GM21786 (cell line): ENCODE measurements around the gene HOXA13.

Experiments
- ATAC-seq: cut with Tn5 transposase; IDR thresholded peaks from one replicate; pipeline ENCODE4 v1.9.1; 2021; ENCODE audit not compliant: unreplicated experiment

HOXA13 gene

GRCh38 chr7:27208998-27209397, 9.1 kb upstream of the HOXA13 start:
- no peak for ATAC-seq

DNA sequence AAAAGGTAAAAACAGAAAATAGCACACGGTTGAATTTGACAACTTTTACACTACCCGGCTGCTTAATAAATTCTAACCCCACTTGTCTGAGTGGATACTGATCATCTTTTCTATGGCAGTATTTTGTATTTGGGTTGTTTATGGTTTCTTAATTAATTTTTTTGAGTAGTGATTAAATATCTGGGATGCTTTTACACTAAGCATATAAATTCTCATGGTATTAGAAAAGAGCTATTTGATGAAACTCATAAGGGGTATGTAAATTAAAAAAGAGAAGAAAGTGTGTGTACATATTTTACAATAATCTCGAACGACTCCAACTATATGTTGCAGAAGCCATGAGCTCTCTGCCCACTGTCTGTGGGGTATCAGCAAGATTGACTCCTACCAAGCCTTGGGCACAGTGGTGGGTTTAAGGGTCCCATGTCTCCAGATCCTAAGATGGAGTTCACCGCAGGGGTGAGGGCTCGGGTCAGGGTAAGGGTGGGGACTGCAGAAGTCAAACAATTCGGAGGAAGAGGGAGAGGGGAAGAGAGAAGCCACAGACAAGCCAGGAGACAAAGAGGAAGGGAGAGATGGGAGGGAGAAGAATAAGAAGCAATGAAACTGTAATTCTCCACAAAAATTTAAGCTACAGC, 7.6 kb upstream of the HOXA13 start:
- ATAC-seq = no peak

- no peak for ATAC-seq
Observed at GRCh38 chr7:27205325-27206280, 5.7 kb upstream of the HOXA13 start.

- ATAC-seq = no peak
Observed at GRCh38 chr7:27204851-27205322, 5.0 kb upstream of the HOXA13 start.

DNA sequence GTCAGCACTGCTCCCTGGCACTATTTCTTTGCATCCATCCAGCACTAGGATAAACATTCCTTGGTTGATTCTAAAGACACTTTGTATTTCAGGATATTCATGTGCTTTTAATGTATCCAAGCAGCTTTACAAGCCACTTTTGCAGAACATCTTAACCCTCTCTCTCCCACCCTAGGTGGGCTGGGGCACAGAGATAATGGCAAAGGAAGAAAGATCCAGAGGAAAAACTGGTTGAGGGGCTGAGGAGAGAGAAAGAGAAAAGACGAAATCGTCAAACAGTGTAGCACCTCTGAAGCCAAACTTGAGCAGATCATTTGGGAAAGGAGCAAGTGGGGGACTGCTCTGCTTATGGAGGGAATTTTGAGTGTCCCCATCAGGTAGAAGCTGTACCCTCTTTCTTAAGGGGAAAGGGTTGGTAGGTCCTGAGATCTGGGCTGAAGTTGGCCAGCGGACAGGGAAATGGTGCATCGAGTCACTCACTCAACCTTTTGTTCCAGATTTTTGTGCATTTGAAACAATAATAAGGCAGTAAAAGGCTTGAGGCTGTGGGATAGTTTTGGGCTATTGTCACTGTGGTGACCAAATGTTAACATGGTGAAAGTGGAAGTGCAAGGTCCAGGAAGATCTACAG, 4.2 kb upstream of the HOXA13 start:
- ATAC-seq = no peak

- no peak for ATAC-seq
Observed at GRCh38 chr7:27203365-27203953, 3.6 kb upstream of the HOXA13 start.

GRCh38 chr7:27202862-27203134, 2.9 kb upstream of the HOXA13 start:
- ATAC-seq = no peak

GRCh38 chr7:27202018-27202861, 2.3 kb upstream of the HOXA13 start:
- ATAC-seq = no peak

- ATAC-seq = no peak
Observed at GRCh38 chr7:27201580-27202017, 1.7 kb upstream of the HOXA13 start.

GRCh38 chr7:27200761-27201579, 1.1 kb upstream of the HOXA13 start:
- no peak for ATAC-seq

DNA sequence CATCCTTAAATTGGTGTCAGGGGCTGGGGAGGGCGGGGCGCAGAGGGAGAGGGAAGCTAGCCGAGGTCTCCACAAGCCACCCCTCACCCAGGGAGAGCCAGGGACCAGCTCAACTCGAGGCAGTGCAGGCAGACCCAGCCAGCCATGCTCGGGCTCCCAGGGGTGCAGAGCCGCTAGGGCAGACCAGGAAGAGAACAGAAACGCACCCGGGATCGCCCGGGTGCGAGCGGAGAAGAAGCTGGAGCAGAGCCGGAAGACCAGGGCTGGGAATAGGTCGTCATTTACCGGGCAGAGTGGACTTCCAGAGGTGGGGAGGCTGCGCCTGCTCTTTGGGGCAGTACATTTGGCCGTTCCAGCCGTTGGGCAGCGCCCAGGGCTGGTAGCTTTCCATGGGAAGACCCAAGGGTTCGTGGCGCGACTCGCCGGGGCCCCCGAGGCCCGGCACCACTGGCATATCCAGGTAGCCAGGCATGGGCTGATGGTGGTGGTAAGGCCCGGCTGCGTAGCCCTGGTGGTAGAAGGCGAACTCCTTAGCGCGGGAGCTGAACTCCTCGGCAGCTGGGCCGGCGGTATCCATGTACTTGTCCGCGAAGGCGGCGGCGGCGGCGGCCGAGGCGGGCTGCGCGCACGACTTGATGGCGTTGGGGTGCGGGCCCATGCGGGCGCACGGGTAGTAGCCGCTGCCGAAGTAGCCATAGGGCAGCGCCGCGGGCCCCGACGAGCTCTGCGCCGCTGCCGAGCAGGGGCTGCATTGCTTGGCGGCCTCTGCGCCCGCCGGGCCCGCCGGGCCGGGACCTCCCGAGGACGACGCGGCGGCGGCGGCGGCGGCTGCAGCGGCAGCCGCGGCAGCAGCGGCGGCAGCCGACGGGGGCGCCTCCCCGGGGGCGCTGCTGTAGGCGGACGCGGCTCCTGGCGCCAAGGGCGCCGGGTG, 755 bp downstream of the HOXA13 start:
- ATAC-seq = no peak

DNA sequence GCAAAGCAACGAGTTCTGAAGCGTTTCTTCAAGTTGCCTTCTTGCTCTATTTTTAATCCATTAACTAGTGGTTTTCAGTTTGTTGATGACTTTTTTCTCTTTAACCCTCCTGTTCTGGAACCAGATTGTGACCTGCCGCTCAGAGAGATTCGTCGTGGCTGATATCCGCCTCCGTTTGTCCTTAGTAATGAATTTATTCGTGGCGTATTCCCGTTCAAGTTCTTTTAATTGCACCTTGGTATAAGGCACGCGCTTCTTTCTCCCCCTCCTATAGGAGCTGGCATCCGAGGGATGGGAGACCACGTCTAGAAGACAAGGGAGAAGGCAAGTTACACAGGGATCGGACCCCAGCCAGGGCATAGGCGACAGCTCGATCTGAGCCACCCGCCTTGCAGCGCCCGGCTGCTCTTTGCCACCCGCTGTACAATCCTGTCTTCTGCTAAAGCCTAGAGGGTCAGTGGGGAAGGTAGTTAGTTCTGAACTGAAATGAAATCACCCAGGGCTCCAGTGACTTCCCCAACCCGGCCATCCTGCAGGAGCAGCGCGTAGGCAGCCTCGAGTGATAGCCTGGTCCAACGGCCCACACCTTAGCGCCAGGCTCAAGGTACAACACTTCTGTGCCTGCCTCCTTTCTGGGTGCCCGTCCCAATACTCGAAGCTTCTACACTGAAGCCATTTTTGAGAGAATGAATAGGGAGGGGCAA, 1.6 kb downstream of the HOXA13 start:
- ATAC-seq = no peak

GRCh38 chr7:27197137-27198042, 2.5 kb downstream of the HOXA13 start:
- ATAC-seq = no peak

DNA sequence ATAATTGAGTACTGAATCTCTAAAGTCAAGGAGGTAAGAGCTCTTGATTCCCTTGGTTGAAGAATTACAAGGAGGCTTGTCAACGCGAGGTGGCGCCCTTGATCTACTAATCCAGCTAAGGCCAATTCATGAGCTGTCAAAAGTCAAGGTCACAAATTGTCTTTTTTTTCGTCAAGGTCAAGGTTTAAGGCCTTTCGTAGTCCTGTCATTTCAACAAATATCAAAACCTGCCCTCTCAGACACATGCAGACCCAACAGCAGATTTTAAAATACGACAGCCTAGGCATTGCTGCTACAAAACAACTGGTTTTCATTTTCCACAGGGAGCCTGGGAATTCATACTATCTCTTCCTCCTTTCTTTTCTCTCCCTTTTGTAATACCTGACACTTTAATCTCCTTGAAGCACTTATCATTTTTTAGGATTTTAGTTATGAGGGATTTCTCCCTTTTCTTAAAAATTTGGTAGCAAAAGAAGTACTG, 3.6 kb downstream of the HOXA13 start:
- no peak for ATAC-seq

GRCh38 chr7:27194686-27195379, 5.1 kb downstream of the HOXA13 start:
- no peak for ATAC-seq

DNA sequence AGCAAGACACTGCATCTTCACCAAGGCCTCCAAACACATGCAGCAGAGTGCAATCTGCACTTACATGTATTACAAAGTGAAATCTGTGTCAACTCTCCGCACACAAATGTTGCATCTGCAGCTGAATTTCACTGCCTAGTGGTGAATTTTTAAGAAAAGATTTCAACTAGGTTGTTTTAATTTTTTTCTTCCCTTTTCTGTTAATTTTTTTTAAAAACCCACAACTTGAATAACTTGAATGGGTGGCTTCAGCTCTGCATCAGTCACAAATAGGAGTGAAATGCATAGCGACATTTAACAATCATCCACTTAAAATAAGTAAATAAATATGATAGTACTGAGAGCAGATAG, 5.9 kb downstream of the HOXA13 start:
- ATAC-seq = no peak
